GM18909 (cell line): ENCODE data around the gene TTLL5.

Experiments
- ATAC-seq: cut with Tn5 transposase; IDR thresholded peaks from one replicate; pipeline ENCODE4 v1.9.1; 2021; ENCODE audit warnings: mild to moderate bottlenecking; ENCODE audit not compliant: unreplicated experiment, poor library complexity

The TTLL5 gene

GRCh38 chr14:75697918-75698317, 36.9 kb downstream of the TTLL5 start:
- ATAC-seq, result no peak

- no peak for ATAC-seq
Measured at GRCh38 chr14:75699331-75699730, 38.3 kb downstream of the TTLL5 start.

- no peak for ATAC-seq
Measured at GRCh38 chr14:75700295-75700694, 39.2 kb downstream of the TTLL5 start.

GRCh38 chr14:75702122-75702521, 41.1 kb downstream of the TTLL5 start:
- no peak for ATAC-seq

GRCh38 chr14:75702616-75703261, 41.7 kb downstream of the TTLL5 start:
- no peak for ATAC-seq

- no peak for ATAC-seq
Measured at GRCh38 chr14:75703467-75703866, 42.4 kb downstream of the TTLL5 start.

- no peak for ATAC-seq
Measured at GRCh38 chr14:75705014-75705413, 44.0 kb downstream of the TTLL5 start.

GRCh38 chr14:75709207-75709812, 48.3 kb downstream of the TTLL5 start:
- ATAC-seq, result no peak

- no peak for ATAC-seq
Measured at GRCh38 chr14:75711105-75711795, 50.2 kb downstream of the TTLL5 start.

GRCh38 chr14:75711796-75712211, 50.8 kb downstream of the TTLL5 start:
- ATAC-seq, result no peak

- ATAC-seq, result no peak
Measured at GRCh38 chr14:75714991-75715390, 53.9 kb downstream of the TTLL5 start.

GRCh38 chr14:75715926-75716780, 55.1 kb downstream of the TTLL5 start:
- no peak for ATAC-seq

GRCh38 chr14:75717729-75718128, 56.7 kb downstream of the TTLL5 start:
- ATAC-seq, result no peak

GRCh38 chr14:75718199-75718598, 57.2 kb downstream of the TTLL5 start:
- ATAC-seq, result no peak

GRCh38 chr14:75720116-75720515, 59.1 kb downstream of the TTLL5 start:
- ATAC-seq, result no peak

- no peak for ATAC-seq
Measured at GRCh38 chr14:75720842-75721498, 59.9 kb downstream of the TTLL5 start.

GRCh38 chr14:75723716-75724115, 62.7 kb downstream of the TTLL5 start:
- ATAC-seq, result no peak

- ATAC-seq, result no peak
Measured at GRCh38 chr14:75724414-75725204, 63.6 kb downstream of the TTLL5 start.

- no peak for ATAC-seq
Measured at GRCh38 chr14:75725481-75725880, 64.4 kb downstream of the TTLL5 start.
